NT2/D1 (cell line): ENCODE measurements around the gene KAZN.

ENCODE experiments used
- DNase-seq: peaks from one replicate; pipeline ENCODE4 v3.0.0-alpha.2; 2011; ENCODE audit warnings: low read depth, low spot score
- H3K27me3 ChIP-seq: 2 replicates; pipeline ENCODE4 v1.6.0; 2011; ENCODE audit warnings: mild to moderate bottlenecking; ENCODE audit not compliant: insufficient read length, insufficient read depth
- H3K36me3 ChIP-seq: 2 replicates; pipeline ENCODE4 v1.6.1; 2011; ENCODE audit warnings: mild to moderate bottlenecking, low read length, mixed read lengths; ENCODE audit not compliant: insufficient read depth, insufficient read length
- H3K4me1 ChIP-seq: 2 replicates; pipeline ENCODE4 v1.5.1; 2011; ENCODE audit not compliant: insufficient read depth, insufficient read length
- H3K4me3 ChIP-seq: 2 replicates; pipeline ENCODE4 v1.5.1; 2011; ENCODE audit warnings: low read depth; ENCODE audit not compliant: insufficient read length
- H3K9ac ChIP-seq: 2 replicates; pipeline ENCODE4 v1.6.0; 2011; ENCODE audit warnings: low read depth; ENCODE audit not compliant: insufficient read length
- H3K9me3 ChIP-seq: 2 replicates; pipeline ENCODE4 v1.5.1; 2011; ENCODE audit warnings: mild to moderate bottlenecking, low read length; ENCODE audit not compliant: insufficient read depth
- SUZ12 ChIP-seq: IDR thresholded peaks from 2 replicates; pipeline ENCODE4 v1.6.1; 2011; ENCODE audit not compliant: insufficient read length, insufficient read depth; ENCODE audit errors: extremely low read depth
- YY1 ChIP-seq: IDR thresholded peaks from 2 replicates; pipeline ENCODE4 v1.6.1; 2011; ENCODE audit not compliant: insufficient read length, insufficient read depth
- ZNF274 ChIP-seq: IDR thresholded peaks from 2 replicates; pipeline ENCODE4 v1.6.1; 2011; ENCODE audit warnings: mild to moderate bottlenecking, low read depth, low read length

The KAZN gene

DNA sequence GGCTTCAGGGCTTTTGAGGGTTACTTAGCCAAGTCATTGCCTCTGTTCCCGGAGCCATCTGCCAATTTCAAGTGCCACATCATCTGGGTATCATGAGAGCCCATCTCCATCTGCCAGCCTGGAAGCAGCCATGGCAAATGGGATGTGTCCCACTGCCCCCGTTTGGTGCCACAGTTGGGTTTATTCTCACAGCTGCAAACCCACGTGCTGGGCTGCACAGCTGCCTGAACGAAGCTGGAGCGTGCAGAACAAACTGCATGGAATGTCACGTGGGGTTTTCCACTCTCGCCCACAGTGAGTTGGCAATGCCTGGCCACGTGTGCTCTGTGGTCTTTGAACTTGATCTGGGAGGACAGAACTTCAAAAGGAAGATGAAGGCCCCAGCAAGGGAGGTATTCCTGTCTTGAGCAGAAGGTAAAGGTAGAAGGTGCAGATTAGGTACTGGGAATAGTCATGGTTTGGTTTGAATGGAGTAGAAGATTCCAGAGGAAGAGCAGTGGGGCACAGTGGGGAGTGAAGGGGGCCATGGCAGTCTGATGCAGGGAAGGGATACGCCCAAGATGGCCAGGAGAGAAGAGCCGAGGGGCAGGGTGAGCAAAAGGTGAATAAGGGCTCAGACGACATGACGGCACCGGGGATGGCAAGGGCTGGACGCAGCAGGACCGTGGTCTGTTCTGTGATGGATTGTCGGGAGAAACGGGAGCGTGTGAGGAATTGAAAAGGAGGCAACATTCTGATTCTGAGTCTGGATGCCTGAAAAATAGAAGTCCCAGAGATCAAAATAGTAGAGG lies 222.0 kb downstream of the KAZN start:
- Histone ChIP-seq H3K27me3 (no peaks in the 10 kb centered on the region), H3K4me3 (no peak overlapping the region), H3K36me3 (no peaks in the 10 kb centered on the region), H3K9ac (no peak overlapping the region), H3K4me1 (no peaks in the 10 kb centered on the region), H3K9me3 (no peaks in the 10 kb centered on the region)
- TF ChIP-seq SUZ12 (no peak), ZNF274 (no peak), YY1 (no peak)
- no peak for DNase-seq

DNA sequence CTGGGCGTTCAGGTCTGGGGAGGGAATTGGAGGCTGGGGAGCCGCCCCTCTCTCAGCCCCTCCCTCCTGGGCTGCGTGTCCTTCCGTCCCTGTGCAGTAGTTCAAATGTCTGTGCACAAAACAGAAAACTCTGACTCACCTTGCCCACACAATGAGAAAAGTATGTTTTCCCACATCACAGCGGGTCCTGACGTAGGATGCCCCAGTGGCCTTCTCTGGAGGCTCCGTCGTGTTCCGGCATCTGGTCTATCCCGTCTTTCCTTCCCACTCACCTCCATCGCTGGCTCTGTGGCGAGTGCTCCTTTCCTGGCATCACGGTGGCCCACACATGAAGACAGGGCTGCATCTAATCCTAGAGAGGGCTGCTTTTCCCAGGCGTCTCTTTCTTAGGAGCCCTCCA lies 224.0 kb downstream of the KAZN start:
- TF ChIP-seq ZNF274 = no peak
- DNase-seq = no peak
- Histone ChIP-seq H3K9me3 (no peaks in the 10 kb centered on the region), H3K9ac (no peak overlapping the region), H3K36me3 (no peaks in the 10 kb centered on the region), H3K4me3 (no peak overlapping the region), H3K4me1 (peaks cover 1% of the 10 kb centered on the region), H3K27me3 (no peaks in the 10 kb centered on the region)

DNA sequence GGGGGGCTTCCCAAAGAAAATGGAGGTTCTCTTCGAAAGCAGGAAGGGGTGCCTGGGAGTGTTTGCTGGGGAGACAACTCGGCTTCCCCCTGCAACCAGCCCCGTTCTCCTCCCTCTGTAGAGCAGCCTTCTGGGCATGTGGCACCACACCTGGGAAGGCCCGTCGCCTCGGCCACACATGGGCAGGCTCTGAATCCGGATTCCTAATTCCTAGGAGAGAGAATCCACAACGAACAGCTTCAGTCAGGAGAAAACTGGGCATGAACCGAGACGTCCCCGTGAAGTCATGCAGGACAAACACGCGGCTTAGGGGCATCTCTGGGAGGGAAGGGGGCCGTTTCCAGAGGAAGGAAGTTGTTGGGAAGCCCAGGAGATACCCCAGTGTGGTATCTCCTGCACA lies 224.5 kb downstream of the KAZN start:
- no peak for TF ChIP-seq SUZ12
- TF ChIP-seq YY1 = no peak
- TF ChIP-seq ZNF274 = no peak
- Histone ChIP-seq H3K9ac (no peak overlapping the region), H3K36me3 (no peaks in the 10 kb centered on the region), H3K27me3 (no peaks in the 10 kb centered on the region), H3K4me1 (peaks cover 1% of the 10 kb centered on the region), H3K4me3 (no peak overlapping the region), H3K9me3 (no peaks in the 10 kb centered on the region)
- no peak for DNase-seq

DNA sequence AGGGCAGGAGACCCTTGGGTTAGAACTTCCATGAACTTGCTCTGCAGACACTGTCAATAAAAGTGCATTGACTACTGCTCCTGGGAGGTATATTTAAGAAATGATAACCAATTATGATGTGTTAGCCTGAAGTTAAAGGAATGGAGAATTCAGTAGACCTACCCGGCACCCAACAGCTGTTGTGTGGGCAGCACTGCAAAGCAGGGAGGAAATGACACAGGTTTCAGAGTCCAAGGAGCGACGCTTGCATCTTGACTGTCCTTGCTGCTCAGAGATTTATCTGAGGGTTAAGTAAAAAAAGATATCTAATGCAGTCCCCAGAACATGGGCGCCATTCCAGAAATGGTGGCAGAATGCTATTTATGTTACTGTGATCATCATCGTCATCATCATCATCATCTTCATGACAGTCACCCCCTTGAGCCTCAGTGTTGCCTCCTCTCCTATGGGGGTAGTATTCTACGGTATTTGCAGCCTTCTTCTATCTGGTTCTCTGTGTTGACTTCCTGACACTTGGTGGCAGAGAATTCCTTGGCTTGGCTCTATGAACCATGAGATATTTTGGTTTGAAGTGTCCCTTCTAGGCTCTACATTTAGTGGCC lies 225.9 kb downstream of the KAZN start:
- DNase-seq = no peak
- no peak overlapping the region for H3K9ac ChIP-seq
- H3K4me3 ChIP-seq = no peak overlapping the region
- TF ChIP-seq SUZ12 (no peak), YY1 (no peak)
- no peaks in the 10 kb centered on the region for H3K36me3 ChIP-seq
- no peaks in the 10 kb centered on the region for H3K27me3 ChIP-seq
- peaks cover 1% of the 10 kb centered on the region for H3K4me1 ChIP-seq
- no peaks in the 10 kb centered on the region for H3K9me3 ChIP-seq

DNA sequence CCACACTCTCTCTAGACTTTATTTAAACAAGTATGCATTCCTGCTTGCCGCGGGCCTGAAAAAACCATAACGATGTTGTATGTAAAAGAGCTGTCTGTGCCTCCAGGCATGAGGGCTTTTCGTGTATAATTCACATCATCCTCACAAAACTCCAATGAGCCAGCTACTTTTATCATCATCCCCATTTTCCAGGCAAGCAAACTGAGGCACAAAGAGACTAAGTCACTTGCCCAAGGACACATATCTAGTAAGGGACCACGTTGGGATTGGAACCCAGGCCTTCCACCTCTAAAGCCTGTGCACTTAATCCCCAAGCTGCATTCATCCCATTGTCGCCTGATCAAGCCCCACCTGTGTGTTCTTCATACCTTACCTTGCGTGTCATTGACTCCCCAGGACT lies 226.9 kb downstream of the KAZN start:
- TF ChIP-seq ZNF274 (no peak), YY1 (no peak), SUZ12 (no peak)
- Histone ChIP-seq H3K4me1 (peaks cover 1% of the 10 kb centered on the region), H3K9me3 (no peaks in the 10 kb centered on the region), H3K9ac (no peak overlapping the region), H3K36me3 (no peaks in the 10 kb centered on the region), H3K4me3 (no peak overlapping the region), H3K27me3 (no peaks in the 10 kb centered on the region)
- no peak for DNase-seq

DNA sequence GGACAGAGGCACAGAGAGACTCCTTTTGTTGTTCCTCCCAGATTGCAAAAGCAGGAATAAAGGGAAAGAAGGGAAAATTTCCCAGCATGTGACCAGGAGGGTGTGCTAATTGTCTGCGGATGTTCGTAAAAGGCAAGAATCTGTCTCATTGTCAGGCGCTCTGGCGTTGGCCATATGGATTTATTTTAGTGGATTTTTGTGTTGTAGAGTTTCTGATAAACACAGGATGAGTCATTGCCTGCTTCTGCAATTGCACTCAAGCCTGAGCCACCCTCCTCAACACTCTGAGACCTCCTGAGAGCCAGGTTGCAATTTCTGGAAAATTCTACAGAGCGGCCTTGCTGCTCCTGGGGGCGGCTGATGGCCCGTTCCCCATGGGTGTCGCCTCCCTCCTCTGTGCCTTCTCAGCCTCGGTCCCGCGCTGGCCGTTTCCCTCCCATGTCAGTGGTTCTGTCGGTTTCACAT lies 227.7 kb downstream of the KAZN start:
- H3K27me3 ChIP-seq = no peaks in the 10 kb centered on the region

DNA sequence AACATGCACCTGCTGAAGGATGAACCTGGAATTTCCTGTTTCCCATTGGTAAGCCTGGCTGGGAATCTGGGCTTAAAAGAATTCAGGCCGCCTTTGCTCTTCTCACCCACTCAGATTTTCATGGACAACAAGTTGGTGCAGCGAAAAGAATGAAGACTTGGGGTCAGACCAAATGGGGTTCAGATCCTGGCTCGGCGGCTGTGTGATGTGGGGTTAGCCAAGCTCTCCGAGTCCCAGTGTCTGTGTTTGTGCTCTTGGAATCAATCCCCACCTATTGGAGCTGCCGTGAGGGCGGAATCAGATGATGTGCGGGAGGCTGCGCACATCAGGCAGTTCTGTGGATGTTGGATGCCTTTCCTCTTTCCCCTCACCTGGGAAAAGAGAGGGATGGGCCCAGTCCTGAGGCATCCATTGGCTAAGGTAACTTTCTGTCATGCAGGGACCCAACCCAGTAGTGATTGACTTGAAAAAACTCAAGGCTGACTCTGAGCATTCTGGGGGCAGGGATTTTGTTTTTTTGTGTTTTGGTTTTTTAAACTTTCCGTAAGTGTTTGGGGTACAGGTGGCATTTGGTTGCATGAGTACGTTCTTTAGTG lies 228.3 kb downstream of the KAZN start:
- TF ChIP-seq SUZ12 (no peak), YY1 (no peak), ZNF274 (no peak)
- peaks cover 1% of the 10 kb centered on the region for H3K4me1 ChIP-seq
- no peaks in the 10 kb centered on the region for H3K27me3 ChIP-seq
- no peaks in the 10 kb centered on the region for H3K9me3 ChIP-seq
- DNase-seq = no peak
- H3K4me3 ChIP-seq = no peak overlapping the region
- no peak overlapping the region for H3K9ac ChIP-seq
- no peaks in the 10 kb centered on the region for H3K36me3 ChIP-seq

More for the DNA sequence above, 227.7 kb downstream of the KAZN start:
- Histone ChIP-seq H3K9ac (no peak overlapping the region), H3K4me1 (peaks cover 1% of the 10 kb centered on the region), H3K4me3 (no peak overlapping the region), H3K36me3 (no peaks in the 10 kb centered on the region), H3K9me3 (no peaks in the 10 kb centered on the region)
- TF ChIP-seq ZNF274 (no peak), SUZ12 (no peak), YY1 (no peak)
- DNase-seq = no peak
